ENCODE measurements around the gene ENKUR. TPM values are rescaled to one million over a fixed set of nuclear protein-coding genes. Genes with fewer than 3 reads are reported as not detected.

ENKUR gene
- total RNA-seq, 1 experiment from 2014 or later, result 0.17 TPM

- intact Hi-C loops (cut with micrococcal nuclease; ENCODE audit: unreplicated experiment), result loop anchor here (5.0 to 10.0 kb wide), 2 partner anchors 56 to 198 kb away; no protein-coding TSS in a partner anchor
- H3K9me3 ChIP-seq (ENCODE audit: low read depth, low read length, poor library complexity, severe bottlenecking), result no peaks in the 10 kb centered on the region
- ChIA-PET POLR2A (ENCODE audit: low non-redundant PET) (no interaction called here), CTCF (no interaction called here)
- H3K4me3 ChIP-seq (ENCODE audit: low read depth, low read length, poor library complexity, severe bottlenecking), result no peak overlapping the region
- no TSS peak for BruUV-seq (replicated peaks)
- H3K36me3 ChIP-seq (ENCODE audit: insufficient read depth, low read length, poor library complexity, severe bottlenecking), result no peaks in the 10 kb centered on the region
- no peak for TF ChIP-seq EZH2 (IDR thresholded peaks at IDR 0.05; ENCODE audit: borderline replicate concordance, low read depth, low read length, poor library complexity, severe bottlenecking)
- TF ChIP-seq, protein P1, sequence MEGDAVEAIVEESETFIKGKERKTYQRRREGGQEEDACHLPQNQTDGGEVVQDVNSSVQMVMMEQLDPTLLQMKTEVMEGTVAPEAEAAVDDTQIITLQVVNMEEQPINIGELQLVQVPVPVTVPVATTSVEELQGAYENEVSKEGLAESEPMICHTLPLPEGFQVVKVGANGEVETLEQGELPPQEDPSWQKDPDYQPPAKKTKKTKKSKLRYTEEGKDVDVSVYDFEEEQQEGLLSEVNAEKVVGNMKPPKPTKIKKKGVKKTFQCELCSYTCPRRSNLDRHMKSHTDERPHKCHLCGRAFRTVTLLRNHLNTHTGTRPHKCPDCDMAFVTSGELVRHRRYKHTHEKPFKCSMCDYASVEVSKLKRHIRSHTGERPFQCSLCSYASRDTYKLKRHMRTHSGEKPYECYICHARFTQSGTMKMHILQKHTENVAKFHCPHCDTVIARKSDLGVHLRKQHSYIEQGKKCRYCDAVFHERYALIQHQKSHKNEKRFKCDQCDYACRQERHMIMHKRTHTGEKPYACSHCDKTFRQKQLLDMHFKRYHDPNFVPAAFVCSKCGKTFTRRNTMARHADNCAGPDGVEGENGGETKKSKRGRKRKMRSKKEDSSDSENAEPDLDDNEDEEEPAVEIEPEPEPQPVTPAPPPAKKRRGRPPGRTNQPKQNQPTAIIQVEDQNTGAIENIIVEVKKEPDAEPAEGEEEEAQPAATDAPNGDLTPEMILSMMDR (conservative IDR thresholded peaks at IDR 0.05; ENCODE audit: low read depth, low read length), result peak; percentile 47; the same call in 1 of the 2 replicates
- no peaks in the 10 kb centered on the region for H3K27me3 ChIP-seq (replicated peaks; ENCODE audit: insufficient read depth, low read depth, low read length, poor library complexity)
- no peak overlapping the region for H3K27ac ChIP-seq (ENCODE audit: low read depth, low read length, poor library complexity, severe bottlenecking)
- H3K4me1 ChIP-seq (ENCODE audit: insufficient read depth, low read length, poor library complexity, severe bottlenecking), result no peaks in the 10 kb centered on the region
- peak; percentile 22 for DNase-seq (ENCODE audit: low spot score)
Observed at GRCh38 chr10:25026463-25026862, 10.5 kb upstream of the ENKUR start.

DNA sequence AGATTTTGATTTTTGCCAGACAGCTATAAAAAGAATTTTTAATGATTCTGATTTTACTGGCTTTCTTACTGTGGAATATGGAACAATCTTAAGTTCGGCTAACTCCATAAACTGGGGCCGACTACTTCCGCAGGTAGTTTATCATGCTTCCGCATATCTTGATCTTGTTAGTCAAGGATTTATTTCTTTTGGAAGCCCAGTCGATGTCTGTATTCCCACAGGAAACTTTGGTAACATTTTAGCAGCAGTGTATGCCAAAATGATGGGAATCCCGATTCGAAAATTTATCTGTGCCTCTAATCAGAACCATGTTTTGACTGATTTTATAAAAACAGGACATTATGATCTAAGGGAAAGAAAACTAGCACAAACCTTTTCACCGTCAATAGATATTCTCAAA is 8.6 kb upstream of the ENKUR start:
- H3K4me3 ChIP-seq (ENCODE audit: low read depth, low read length, poor library complexity, severe bottlenecking), result no peak overlapping the region
- no peak overlapping the region for H3K27ac ChIP-seq (ENCODE audit: low read depth, low read length, poor library complexity, severe bottlenecking)
- no peak for DNase-seq (ENCODE audit: low spot score)
- ChIA-PET POLR2A (ENCODE audit: low non-redundant PET) (no interaction called here), CTCF (interaction anchor here (1.1 kb wide), 1 partner anchor 381 kb away, joined by 3 read pairs; no protein-coding TSS in a partner anchor)
- no peaks in the 10 kb centered on the region for H3K27me3 ChIP-seq (replicated peaks; ENCODE audit: insufficient read depth, low read depth, low read length, poor library complexity)
- intact Hi-C loops (cut with micrococcal nuclease; ENCODE audit: unreplicated experiment), result loop anchor here (10.0 kb wide), 1 partner anchor 200 kb away; no protein-coding TSS in a partner anchor
- H3K9me3 ChIP-seq (ENCODE audit: low read depth, low read length, poor library complexity, severe bottlenecking), result no peaks in the 10 kb centered on the region
- no peaks in the 10 kb centered on the region for H3K36me3 ChIP-seq (ENCODE audit: insufficient read depth, low read length, poor library complexity, severe bottlenecking)
- H3K4me1 ChIP-seq (ENCODE audit: insufficient read depth, low read length, poor library complexity, severe bottlenecking), result no peaks in the 10 kb centered on the region
- no peak for TF ChIP-seq EZH2 (IDR thresholded peaks at IDR 0.05; ENCODE audit: borderline replicate concordance, low read depth, low read length, poor library complexity, severe bottlenecking)
- TF ChIP-seq, protein P1 (conservative IDR thresholded peaks at IDR 0.05; ENCODE audit: low read depth, low read length), result no peak
- BruUV-seq (replicated peaks), result no TSS peak

- BruUV-seq (replicated peaks), result no TSS peak
Observed at GRCh38 chr10:25023278-25023677, 7.3 kb upstream of the ENKUR start.

More at GRCh38 chr10:25023278-25023677, 7.3 kb upstream of the ENKUR start:
- ChIA-PET POLR2A (ENCODE audit: low non-redundant PET) (no interaction called here), CTCF (no interaction called here)
- intact Hi-C loops (cut with micrococcal nuclease; ENCODE audit: unreplicated experiment), result loop anchor here (10.0 kb wide), 1 partner anchor 202 kb away; no protein-coding TSS in a partner anchor
- no peaks in the 10 kb centered on the region for H3K9me3 ChIP-seq (ENCODE audit: low read depth, low read length, poor library complexity, severe bottlenecking)
- no peak for TF ChIP-seq EZH2 (IDR thresholded peaks at IDR 0.05; ENCODE audit: borderline replicate concordance, low read depth, low read length, poor library complexity, severe bottlenecking)
- TF ChIP-seq, protein P1 (conservative IDR thresholded peaks at IDR 0.05; ENCODE audit: low read depth, low read length), result no peak
- H3K27me3 ChIP-seq (replicated peaks; ENCODE audit: insufficient read depth, low read depth, low read length, poor library complexity), result no peaks in the 10 kb centered on the region
- no peaks in the 10 kb centered on the region for H3K36me3 ChIP-seq (ENCODE audit: insufficient read depth, low read length, poor library complexity, severe bottlenecking)
- no peak overlapping the region for H3K27ac ChIP-seq (ENCODE audit: low read depth, low read length, poor library complexity, severe bottlenecking)
- no peak for DNase-seq (ENCODE audit: low spot score)
- H3K4me3 ChIP-seq (ENCODE audit: low read depth, low read length, poor library complexity, severe bottlenecking), result no peak overlapping the region
- no peaks in the 10 kb centered on the region for H3K4me1 ChIP-seq (ENCODE audit: insufficient read depth, low read length, poor library complexity, severe bottlenecking)

Measured in A673 (cell line).